GM12891 (cell line): ENCODE measurements around the gene NUB1.

Experiments
- PAX5 ChIP-seq: IDR thresholded peaks from 2 replicates; pipeline ENCODE4 v1.6.1; 2011; ENCODE audit warnings: low read length, moderate library complexity, mild to moderate bottlenecking; ENCODE audit not compliant: insufficient read depth, severe bottlenecking
- POLR2A ChIP-seq: IDR thresholded peaks from 2 replicates; pipeline ENCODE4 v1.6.1; 2011; ENCODE audit warnings: low read depth, low read length, control low read depth
- POLR2AphosphoS5 ChIP-seq: IDR thresholded peaks from 2 replicates; pipeline ENCODE4 v1.6.1; 2011; ENCODE audit warnings: low read depth, low read length, control low read depth
- SPI1 ChIP-seq: IDR thresholded peaks from 2 replicates; pipeline ENCODE4 v1.6.1; 2011; ENCODE audit warnings: low read depth, low read length, control low read depth
- TAF1 ChIP-seq: IDR thresholded peaks from 2 replicates; pipeline ENCODE4 v1.6.1; 2011; ENCODE audit warnings: low read depth, low read length, control low read depth

- TF ChIP-seq POLR2A (no peak), POLR2AphosphoS5 (no peak), SPI1 (peak; percentile 74), TAF1 (no peak), PAX5 (no peak)
Observed at GRCh38 chr7:151351967-151352366, 10.4 kb downstream of the NUB1 start.
